Fibroblast of the aortic adventitia (primary cell): ENCODE data around the gene RBM23. TPM values are rescaled to one million over a fixed set of nuclear protein-coding genes. Genes with fewer than 3 reads are reported as not detected.
"Not testable (repeated sequence)": the region's sequence is repeated elsewhere in the genome, so short reads cannot be mapped to it uniquely, and the experiment has no call there.

Experiments used
- DNase-seq: peaks from one replicate; pipeline ENCODE4 v3.0.0-alpha.2; 2010; ENCODE audit warnings: low read depth
- H3K4me3 ChIP-seq: 2 replicates; pipeline ENCODE4 v1.5.1; 2011; ENCODE audit warnings: low read depth, mild to moderate bottlenecking, control low read depth, low read length, moderate library complexity
- CTCF ChIP-seq: IDR thresholded peaks from 2 replicates; pipeline ENCODE4 v1.5.1; 2011; ENCODE audit warnings: mild to moderate bottlenecking, low read length, control low read depth, inconsistent platforms; ENCODE audit not compliant: insufficient read depth
- total RNA-seq: library from RNA; depleted of rRNA; stranded (reverse); fragments of >200 nt; gene quantifications from 2 replicates; pipeline ENCODE4 v1.2.3, GENCODE V29; 2012; ENCODE audit warnings: low replicate concordance

The RBM23 gene
- total RNA-seq, 1 donor: 101 TPM

GRCh38 chr14:22915886-22916521, 2.9 kb downstream of the RBM23 start:
- TF ChIP-seq CTCF: no peak
- no peak overlapping the region for H3K4me3 ChIP-seq
- DNase-seq: peak; percentile 68

DNA sequence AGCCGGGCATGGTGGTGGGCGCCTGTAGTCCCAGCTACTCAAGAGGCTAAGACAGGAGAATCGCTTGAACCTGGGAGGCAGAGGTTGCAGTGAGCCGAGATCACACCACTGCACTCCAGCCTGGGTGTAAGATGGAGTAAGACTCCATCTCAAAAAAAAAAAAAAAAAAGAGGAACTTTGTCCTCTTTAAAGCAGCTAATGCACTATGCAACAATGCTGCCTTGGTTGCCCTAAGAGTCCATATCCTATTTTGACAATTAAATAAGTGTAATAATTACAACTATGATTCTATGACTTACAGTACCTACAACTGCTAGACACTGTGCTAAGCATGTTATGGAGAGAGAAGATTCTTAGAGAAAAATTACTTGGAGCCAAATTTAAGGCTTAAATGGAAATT, 4.1 kb downstream of the RBM23 start:
- H3K4me3 ChIP-seq: not testable (repeated sequence)

DNA sequence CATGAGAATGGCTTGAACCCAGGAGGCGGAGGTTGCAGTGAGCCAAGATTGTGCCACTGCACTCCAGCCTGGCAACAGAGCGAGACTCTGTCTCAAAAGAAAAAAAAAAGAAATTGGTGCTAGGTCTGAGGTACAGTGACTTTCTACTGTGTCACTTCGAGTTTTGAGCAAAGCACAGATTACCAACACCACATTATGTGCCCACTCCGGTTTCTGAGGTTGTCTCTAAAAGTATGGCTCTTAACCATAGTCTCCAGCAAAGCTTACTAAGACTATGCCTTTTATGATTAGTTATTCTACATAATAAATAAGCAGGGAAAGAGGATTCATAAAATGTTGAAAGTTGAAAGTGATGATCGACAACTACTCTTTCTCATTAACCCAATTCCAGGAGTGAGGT, 8.0 kb downstream of the RBM23 start:
- TF ChIP-seq CTCF: no peak
- H3K4me3 ChIP-seq: no peak overlapping the region
- DNase-seq: no peak

More for the DNA sequence above, 4.1 kb downstream of the RBM23 start:
- not testable (repeated sequence) for DNase-seq

GRCh38 chr14:22908601-22909000, 10.3 kb downstream of the RBM23 start:
- DNase-seq: peak; percentile 23

DNA sequence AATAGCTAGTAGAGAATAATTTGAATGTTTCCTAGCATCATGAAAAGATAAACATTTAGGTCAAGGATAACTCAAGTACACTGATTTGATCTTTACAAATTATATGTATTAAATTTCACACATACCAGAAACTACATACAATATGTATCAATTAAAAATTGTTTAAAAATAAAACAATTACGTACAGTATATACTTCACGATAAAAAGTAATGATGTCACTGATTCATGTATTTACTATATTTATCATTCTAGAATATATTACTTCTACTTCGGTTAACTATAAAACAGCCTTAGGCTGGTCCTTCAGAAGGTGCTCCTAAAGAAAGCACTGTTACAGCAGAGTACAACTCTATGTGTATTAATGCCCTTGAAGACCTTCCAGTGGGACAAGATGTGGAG, 11.5 kb downstream of the RBM23 start:
- H3K4me3 ChIP-seq: no peak overlapping the region
- TF ChIP-seq CTCF: no peak
- no peak for DNase-seq

More at GRCh38 chr14:22908601-22909000, 10.3 kb downstream of the RBM23 start:
- no peak for TF ChIP-seq CTCF
- no peak overlapping the region for H3K4me3 ChIP-seq

DNA sequence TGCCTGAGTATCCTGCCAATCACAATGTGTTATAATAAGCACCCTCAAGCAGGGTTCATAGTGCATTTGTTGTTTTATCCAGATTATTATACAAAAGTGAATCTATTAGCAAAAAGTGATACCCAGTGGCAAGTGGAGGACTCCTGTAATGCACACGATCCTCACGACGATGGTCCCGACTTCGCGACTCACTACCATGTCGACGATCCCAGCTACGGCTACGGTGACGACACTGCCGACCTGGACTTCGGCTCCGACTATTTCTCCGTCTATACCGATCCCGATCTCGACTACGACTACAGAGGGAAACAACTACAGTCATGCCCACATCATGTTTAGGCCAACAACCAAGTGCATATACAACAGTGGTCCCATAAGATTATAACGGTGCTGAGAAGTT, 12.9 kb downstream of the RBM23 start:
- TF ChIP-seq CTCF: no peak
- no peak for DNase-seq

GRCh38 chr14:22905627-22906026, 13.3 kb downstream of the RBM23 start:
- DNase-seq: no peak
- TF ChIP-seq CTCF: no peak
- no peak overlapping the region for H3K4me3 ChIP-seq

More for the DNA sequence above, 12.9 kb downstream of the RBM23 start:
- no peak overlapping the region for H3K4me3 ChIP-seq
